GM10266 (cell line): Measurements from ENCODE around the gene GORASP2.

ENCODE experiments used
- DNase-seq: peaks from one replicate; pipeline ENCODE4 v3.0.0; 2012; ENCODE audit errors: extremely low spot score
- TF ChIP-seq, protein P1 (sequence below): IDR thresholded peaks from 2 replicates; pipeline ENCODE4 v1.5.1; 2012; ENCODE audit warnings: mild to moderate bottlenecking, low read depth; ENCODE audit not compliant: control insufficient read depth, insufficient read depth; ENCODE audit errors: missing control alignments

The GORASP2 gene

DNA sequence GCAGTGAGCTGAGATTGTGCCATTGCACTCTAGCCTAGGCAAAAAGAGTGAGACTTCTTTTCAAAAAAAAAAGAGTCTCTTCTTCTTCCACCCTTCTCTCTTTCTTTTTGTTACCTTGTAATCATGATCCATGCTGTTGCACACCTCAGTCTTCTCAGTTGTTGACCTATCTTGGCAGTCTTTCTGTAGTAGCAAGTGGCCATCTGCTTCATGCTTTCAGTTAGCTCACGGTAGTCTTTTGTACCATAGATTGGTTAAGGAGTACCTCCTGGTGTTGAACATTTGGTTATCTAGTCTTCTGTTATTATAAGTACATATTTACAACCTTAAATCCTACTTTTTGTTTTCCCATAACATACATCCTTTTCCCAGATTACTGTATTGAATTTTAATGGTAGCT lies 3.1 kb downstream of the GORASP2 start:
- TF ChIP-seq, protein P1, sequence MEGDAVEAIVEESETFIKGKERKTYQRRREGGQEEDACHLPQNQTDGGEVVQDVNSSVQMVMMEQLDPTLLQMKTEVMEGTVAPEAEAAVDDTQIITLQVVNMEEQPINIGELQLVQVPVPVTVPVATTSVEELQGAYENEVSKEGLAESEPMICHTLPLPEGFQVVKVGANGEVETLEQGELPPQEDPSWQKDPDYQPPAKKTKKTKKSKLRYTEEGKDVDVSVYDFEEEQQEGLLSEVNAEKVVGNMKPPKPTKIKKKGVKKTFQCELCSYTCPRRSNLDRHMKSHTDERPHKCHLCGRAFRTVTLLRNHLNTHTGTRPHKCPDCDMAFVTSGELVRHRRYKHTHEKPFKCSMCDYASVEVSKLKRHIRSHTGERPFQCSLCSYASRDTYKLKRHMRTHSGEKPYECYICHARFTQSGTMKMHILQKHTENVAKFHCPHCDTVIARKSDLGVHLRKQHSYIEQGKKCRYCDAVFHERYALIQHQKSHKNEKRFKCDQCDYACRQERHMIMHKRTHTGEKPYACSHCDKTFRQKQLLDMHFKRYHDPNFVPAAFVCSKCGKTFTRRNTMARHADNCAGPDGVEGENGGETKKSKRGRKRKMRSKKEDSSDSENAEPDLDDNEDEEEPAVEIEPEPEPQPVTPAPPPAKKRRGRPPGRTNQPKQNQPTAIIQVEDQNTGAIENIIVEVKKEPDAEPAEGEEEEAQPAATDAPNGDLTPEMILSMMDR, result no peak
- no peak for DNase-seq

DNA sequence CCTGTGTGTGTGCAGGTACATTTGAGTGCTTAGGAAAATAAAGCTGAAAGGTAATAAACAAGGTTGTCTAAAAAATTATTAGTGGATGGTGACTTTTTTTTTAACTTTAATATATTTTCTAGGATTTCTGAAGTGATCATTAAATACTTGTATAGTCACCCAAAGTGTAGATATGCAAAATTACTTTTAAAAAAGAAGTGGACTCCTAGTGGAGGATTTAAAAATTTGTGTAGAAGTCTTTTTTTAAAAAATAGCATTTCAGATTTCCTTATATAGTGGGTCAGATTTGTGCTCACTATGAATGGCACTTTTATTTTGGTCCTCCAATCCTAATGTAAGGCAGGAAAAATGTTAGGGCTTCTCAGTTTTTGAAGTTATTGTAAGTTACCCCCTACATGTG lies 3.9 kb downstream of the GORASP2 start:
- no peak for DNase-seq
- TF ChIP-seq, protein P1, result no peak

DNA sequence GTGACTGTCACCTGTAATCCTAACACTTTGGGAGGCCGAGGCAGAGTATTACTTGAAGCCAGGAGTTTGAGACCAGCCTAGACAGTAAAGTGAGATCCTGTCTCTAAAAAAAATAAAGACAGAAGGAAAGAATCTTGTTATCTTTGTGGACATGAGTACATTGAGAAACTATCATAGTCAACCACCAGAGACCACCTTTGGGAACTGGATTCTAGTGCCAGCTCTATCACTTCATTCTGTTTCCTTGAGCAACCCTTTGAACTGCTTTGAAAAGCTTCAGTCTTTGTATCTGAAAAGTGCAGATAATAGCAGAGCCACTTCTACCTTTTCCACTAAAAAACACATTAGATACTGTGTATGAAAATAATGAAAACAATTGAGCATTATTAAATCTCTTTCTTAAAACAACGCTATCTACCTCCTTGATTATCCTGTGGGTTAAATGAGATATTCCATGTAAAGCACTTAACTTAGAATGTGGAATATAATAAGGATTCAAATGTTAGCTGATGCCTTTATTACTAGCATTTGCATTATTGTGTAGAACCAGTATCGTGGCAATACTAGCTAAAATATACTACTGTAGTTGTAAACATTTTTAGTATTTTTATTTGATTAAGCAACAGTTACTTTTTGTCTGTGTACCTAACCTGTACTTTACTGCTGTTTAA lies 8.8 kb downstream of the GORASP2 start:
- TF ChIP-seq, protein P1, result no peak
- no peak for DNase-seq

DNA sequence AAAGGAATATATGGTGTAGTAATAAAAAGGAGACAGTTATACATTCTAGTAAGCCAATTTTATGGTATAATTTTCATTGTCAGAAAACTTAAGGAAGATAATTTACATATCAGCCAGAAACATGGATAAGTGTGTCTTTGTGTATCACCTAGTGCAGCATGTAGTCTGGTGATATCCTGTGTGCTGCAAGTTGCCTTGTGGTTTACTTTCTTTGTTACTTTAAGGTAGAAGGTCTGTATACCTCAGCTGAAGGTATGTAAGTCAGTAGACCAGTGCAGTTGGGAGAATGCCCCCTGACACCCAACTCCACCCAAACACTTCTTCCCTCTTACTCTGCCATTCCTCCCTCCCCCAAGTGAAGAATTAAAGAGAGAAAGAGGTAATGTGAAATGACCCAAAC lies 11.0 kb downstream of the GORASP2 start:
- TF ChIP-seq, protein P1, result no peak
- no peak for DNase-seq

DNA sequence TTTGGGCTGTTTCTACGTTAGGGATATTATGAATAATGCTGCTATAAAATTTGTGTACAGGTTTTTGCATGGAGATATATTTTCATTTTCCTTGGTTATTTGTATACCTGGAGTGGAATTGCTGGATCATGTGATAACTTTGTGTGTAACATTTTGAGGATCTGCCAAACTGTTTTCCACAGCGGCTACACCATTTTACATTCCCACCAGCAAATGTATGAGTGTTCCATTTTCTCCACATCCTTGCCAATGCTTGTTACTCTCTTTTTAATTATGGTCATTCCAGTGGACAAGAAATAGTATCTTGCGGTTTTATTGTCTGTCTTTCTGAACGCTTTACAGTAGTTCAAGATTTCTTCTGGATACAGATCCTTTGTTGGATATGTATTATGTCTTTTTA lies 13.6 kb downstream of the GORASP2 start:
- TF ChIP-seq, protein P1, result no peak
- no peak for DNase-seq

DNA sequence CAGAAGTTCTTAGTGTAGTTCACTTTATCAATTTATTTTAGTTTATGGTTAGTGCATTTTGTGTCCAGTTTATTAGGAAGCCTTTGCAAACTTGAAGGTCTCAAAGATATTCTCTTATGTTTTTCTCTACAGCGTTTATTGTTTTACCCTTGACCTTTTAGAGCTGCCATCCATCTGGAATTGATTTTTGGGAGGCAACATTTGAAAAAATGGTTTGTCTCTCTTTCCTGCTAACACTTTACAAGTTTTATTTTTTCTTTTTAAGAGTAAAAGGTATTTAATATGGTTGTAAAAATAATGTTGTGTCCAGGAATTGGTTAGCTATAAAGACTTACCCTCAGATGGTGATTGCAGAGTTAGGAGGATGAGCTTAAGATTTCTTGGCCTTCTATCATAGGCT lies 14.0 kb downstream of the GORASP2 start:
- no peak for DNase-seq
- TF ChIP-seq, protein P1, result no peak

DNA sequence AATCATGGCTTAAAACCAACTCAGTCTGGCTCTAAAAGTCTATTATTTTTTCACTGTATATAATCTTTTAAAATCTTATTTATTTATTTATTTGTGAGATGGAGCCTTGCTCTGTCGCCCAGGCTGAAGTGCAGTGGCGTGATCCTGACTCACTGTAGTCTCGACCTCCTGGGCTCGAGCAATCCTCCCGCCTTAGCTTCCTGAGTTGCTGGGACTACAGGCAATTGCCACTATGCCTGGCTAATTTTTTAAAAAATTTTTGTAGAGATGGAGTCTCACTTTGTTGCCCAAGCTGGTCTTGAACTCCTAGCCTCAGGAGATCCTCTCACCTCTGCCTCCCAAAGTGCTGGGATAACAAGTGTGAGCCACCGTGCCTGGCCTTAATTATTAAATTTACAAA lies 14.5 kb downstream of the GORASP2 start:
- TF ChIP-seq, protein P1, result no peak
- DNase-seq, result no peak
